Measurements from ENCODE around the gene PCNT. TPM values are rescaled to one million over a fixed set of nuclear protein-coding genes. Genes with fewer than 3 reads are reported as not detected.

PCNT gene
- total and polyA plus RNA-seq, 9 of the 15 experiments (the other 6 are each of a cell fraction or from before 2014, with no cell fraction given), result 9.1 to 53.5 (median 31.3) TPM

GRCh38 chr21:46458315-46459023 lies 134.5 kb downstream of the PCNT start, which contains the start of gene DIP2A (continued):
- TF ChIP-seq, protein P1, sequence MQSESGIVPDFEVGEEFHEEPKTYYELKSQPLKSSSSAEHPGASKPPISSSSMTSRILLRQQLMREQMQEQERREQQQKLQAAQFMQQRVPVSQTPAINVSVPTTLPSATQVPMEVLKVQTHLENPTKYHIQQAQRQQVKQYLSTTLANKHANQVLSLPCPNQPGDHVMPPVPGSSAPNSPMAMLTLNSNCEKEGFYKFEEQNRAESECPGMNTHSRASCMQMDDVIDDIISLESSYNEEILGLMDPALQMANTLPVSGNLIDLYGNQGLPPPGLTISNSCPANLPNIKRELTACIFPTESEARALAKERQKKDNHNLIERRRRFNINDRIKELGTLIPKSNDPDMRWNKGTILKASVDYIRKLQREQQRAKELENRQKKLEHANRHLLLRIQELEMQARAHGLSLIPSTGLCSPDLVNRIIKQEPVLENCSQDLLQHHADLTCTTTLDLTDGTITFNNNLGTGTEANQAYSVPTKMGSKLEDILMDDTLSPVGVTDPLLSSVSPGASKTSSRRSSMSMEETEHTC (IDR thresholded peaks at IDR 0.05), result peak; percentile 12; the same call in 1 of the 2 replicates
- peak; percentile 77 for TF ChIP-seq FOSL1 (tag; conservative IDR thresholded peaks at IDR 0.05)
- TF ChIP-seq MAZ (CRISPR knock-in tag; conservative IDR thresholded peaks at IDR 0.05 in 1 of 2, IDR thresholded peaks at IDR 0.05 in 1 of 2), result peak; percentile 89 to 97
- no peak for TF ChIP-seq RBM34 (IDR thresholded peaks at IDR 0.05; ENCODE audit: borderline replicate concordance, insufficient read depth, low read length)
- TF ChIP-seq KDM5B (IDR thresholded peaks at IDR 0.05; ENCODE audit: insufficient replicate concordance, low read depth, low read length), result peak; percentile 93
- no peak for TF ChIP-seq BDP1 (IDR thresholded peaks at IDR 0.05; ENCODE audit: insufficient read depth, insufficient read length)
- TF ChIP-seq CHD4 (IDR thresholded peaks at IDR 0.05; ENCODE audit: insufficient read depth, insufficient replicate concordance, low read depth, low read length, poor library complexity, severe bottlenecking), result no peak
- no peak; the same call in 1 of the 2 replicates for TF ChIP-seq ARID1B (IDR thresholded peaks at IDR 0.05)
- TF ChIP-seq LCOR (CRISPR knock-in tag; IDR thresholded peaks at IDR 0.05), result peak; percentile 91; the same call in 1 of the 2 replicates
- TF ChIP-seq NR2C1 (IDR thresholded peaks at IDR 0.05), result peak; percentile 79
- peak; percentile 79; the same call in 1 of the 2 replicates for TF ChIP-seq NR2C1 (tag; IDR thresholded peaks at IDR 0.05)
- peak; percentile 45; the same call in 1 of the 2 replicates for TF ChIP-seq GTF2F1 (IDR thresholded peaks at IDR 0.05; ENCODE audit: low read depth, low read length)
- TF ChIP-seq RAD51 (IDR thresholded peaks at IDR 0.05; ENCODE audit: borderline replicate concordance, low read depth), result no peak
- TF ChIP-seq ZNF274 (IDR thresholded peaks at IDR 0.05; ENCODE audit: borderline replicate concordance, low read depth, low read length), result no peak
- TF ChIP-seq ZNF668 (CRISPR knock-in tag; IDR thresholded peaks at IDR 0.05), result peak; percentile 69; the same call in 1 of the 2 replicates
- TF ChIP-seq ETV6 (IDR thresholded peaks at IDR 0.05; ENCODE audit: borderline replicate concordance in 1 of 2, low read depth in 2 of 2, low read length in 1 of 2), result no peak; a peak in 1 of 4 replicates
- no peak for TF ChIP-seq ETV6 (CRISPR knock-in tag; IDR thresholded peaks at IDR 0.05; ENCODE audit: borderline replicate concordance)
- peak; percentile 24 for TF ChIP-seq E2F8 (IDR thresholded peaks at IDR 0.05; ENCODE audit: low read depth, partially characterized antibody)
- TF ChIP-seq HNRNPL (IDR thresholded peaks at IDR 0.05; ENCODE audit: low read depth, low read length), result peak; percentile 68; the same call in 1 of the 2 replicates
- no peak for TF ChIP-seq PTBP1 (IDR thresholded peaks at IDR 0.05; ENCODE audit: low read depth, low read length)
- no peak for TF ChIP-seq ZNF75A (CRISPR knock-in tag; IDR thresholded peaks at IDR 0.05)
- no peak for TF ChIP-seq FOXM1 (IDR thresholded peaks at IDR 0.05; ENCODE audit: low read depth)
- peak; percentile 91; the same call in 1 of the 2 replicates for TF ChIP-seq FOXM1 (CRISPR knock-in tag; IDR thresholded peaks at IDR 0.05; ENCODE audit: low read depth)
- TF ChIP-seq RFX7 (CRISPR knock-in tag; IDR thresholded peaks at IDR 0.05), result peak; percentile 74; the same call in 1 of the 2 replicates
